Peyer's patch (tissue), 4 donors: ENCODE results near the gene AKAP10. TPM values are rescaled to one million over a fixed set of nuclear protein-coding genes. Genes with fewer than 3 reads are reported as not detected.
"Not testable (repeated sequence)": the region's sequence is repeated elsewhere in the genome, so short reads cannot be mapped to it uniquely, and the experiment has no call there.

Source experiments
- DNase-seq, 3 donors: peaks; one replicate each; pipeline ENCODE4 v3.0.0-alpha.2; 2017 to 2019
- H3K27ac ChIP-seq, 4 donors: fragments of 200-600 bp; sonication (generic); one replicate each; pipeline ENCODE4 v1.5.1; 2016 to 2019
- H3K27me3 ChIP-seq, 2 donors: fragments of 200-600 bp; sonication (generic); one replicate each; pipeline ENCODE4 v1.5.1; 2019
- H3K36me3 ChIP-seq, 3 donors: fragments of 200-600 bp; sonication (generic); one replicate each; pipeline ENCODE4 v1.5.1; 2016 to 2019
- H3K4me1 ChIP-seq, 4 donors: fragments of 200-600 bp; sonication (generic); one replicate each; pipeline ENCODE4 v1.5.1; 2016 to 2019
- H3K4me3 ChIP-seq, 4 donors: fragments of 200-600 bp; sonication (generic); 1 replicate in 3 of 4; 2 replicates in 1 of 4; pipeline ENCODE4 v1.5.1; 2016 to 2019; ENCODE audit warnings: mild to moderate bottlenecking in 1 of 4
- H3K9me3 ChIP-seq, 4 donors: fragments of 200-600 bp; sonication (generic); one replicate each; pipeline ENCODE4 v1.5.1; 2016 to 2019; ENCODE audit warnings: mild to moderate bottlenecking in 1 of 4
- CTCF ChIP-seq, 6 experiments: fragments of 450-650 bp in 4 of 6; fragments of 200-600 bp in 2 of 6; sonication (generic) in 1 of 6; IDR thresholded peaks; one replicate each; pipeline ENCODE4 v1.5.1; 2017 to 2019; ENCODE audit warnings: antibody characterized with exemption in 6 of 6, mild to moderate bottlenecking in 3 of 6, moderate library complexity in 1 of 6
- POLR2A ChIP-seq, 2 donors: fragments of 450-650 bp; IDR thresholded peaks; one replicate each; pipeline ENCODE4 v1.5.1; 2017; ENCODE audit warnings: antibody characterized with exemption in 2 of 2, mild to moderate bottlenecking in 2 of 2, moderate library complexity in 2 of 2
- total RNA-seq, 4 donors: library from RNA; depleted of rRNA; stranded (reverse); fragments of >200 nt; gene quantifications; one replicate each; pipeline ENCODE4 v1.1.0, GENCODE V29; 2016

AKAP10 gene
- 10 to 100 TPM; 22.9 to 77.6 (median 30.3) TPM for total RNA-seq

DNA sequence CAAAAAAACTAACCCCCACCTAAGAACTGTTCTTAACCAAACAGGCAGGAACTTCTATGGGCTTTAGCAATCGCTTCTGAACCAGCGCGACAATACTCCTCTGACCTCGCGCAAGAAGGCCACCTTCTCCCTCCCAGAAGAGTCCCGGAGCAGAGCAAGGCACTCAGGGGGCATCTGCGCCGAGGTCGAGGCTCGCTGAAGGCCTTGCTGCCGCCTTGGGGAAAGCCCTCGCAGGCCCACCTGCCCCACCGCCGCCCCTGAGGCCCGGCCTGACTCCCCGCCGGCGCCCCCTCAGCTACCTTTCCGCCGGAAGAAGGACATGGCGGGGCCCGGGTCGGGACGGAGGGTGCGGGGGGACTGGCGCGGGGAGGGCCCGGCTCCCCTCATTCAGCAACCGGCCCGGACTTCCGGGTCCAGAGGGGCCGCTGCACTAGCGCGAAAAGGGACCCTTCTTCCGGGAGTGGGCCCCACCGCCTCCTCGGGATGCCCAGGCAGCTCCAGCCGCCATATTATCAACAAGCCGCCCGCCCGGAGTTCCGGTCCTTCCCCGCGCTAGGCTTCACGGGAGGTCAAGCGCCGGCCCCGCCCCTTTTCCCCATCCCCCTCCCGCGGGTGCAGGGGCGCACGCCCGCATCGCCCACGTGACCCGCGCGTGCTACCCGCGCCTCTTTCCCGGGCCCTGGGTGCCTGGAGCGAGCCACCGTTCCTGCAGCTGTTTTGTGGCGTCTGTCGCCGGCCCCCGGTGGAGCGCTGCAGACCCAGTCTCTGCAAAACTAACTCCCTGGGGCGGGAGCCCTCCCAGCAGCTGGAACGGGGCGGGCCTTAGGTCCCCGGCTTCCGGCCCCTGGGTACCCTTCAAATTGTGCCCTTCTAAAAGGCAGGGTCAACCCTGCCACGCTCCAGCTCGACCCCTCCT is at the start of gene AKAP10:
Gene AKAP10 (minus strand): TSS at position 536 of the 916 bp plus-strand sequence. CDS start 149 bp downstream, at position 387.
- Histone ChIP-seq H3K4me3 (peak within 1 kb of the TSS; percentile 72 to 96 (median 82)), H3K27ac (peak within 1 kb of the TSS; percentile 84 to 94 (median 88)), H3K27me3 (no peaks in the 10 kb centered on the region), H3K36me3 (peaks cover 0 to 3% (median 0%) of the 10 kb centered on the region in 3 donors), H3K9me3 (no peaks in the 10 kb centered on the region), H3K4me1 (peaks cover 0 to 21% (median 6%) of the 10 kb centered on the region in 4 donors)
- TF ChIP-seq CTCF (IDR thresholded peaks at IDR 0.05) (no peak), POLR2A (IDR thresholded peaks at IDR 0.05) (peak; percentile 34 to 44)
- peak; percentile 93 to 97 (median 97) for DNase-seq

GRCh38 chr17:20026960-20027359 is 49.3 kb upstream of the AKAP10 start:
- no peak for TF ChIP-seq CTCF (IDR thresholded peaks at IDR 0.05)
- Histone ChIP-seq H3K4me1 (no peaks in the 10 kb centered on the region), H3K4me3 (no peak overlapping the region), H3K27me3 (no peaks in the 10 kb centered on the region), H3K27ac (no peak overlapping the region), H3K9me3 (no peaks in the 10 kb centered on the region), H3K36me3 (no peaks in the 10 kb centered on the region)
- no peak for DNase-seq

DNA sequence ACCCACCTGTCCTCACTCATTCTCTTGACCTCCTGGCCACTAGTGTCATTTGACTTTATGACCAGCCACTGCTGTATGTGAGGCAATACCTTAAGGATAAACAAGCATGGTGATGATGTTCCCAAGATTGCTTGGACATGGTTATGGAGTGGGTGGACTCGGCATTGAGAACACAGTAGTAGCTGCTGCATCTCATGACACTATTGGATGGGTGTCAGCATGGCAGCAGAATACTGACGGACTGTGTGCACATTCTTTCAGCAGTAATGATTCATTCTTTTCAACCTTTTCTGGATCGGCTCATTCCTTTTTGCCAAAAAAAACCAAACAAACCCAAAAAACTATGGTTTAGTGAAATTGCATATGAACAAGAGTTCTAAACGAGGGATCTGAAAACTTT is 45.1 kb upstream of the AKAP10 start:
- H3K9me3 ChIP-seq, result no peaks in the 10 kb centered on the region
- H3K27ac ChIP-seq, result no peak overlapping the region
- no peaks in the 10 kb centered on the region for H3K36me3 ChIP-seq
- H3K4me3 ChIP-seq, result no peak overlapping the region
- no peak for TF ChIP-seq POLR2A (IDR thresholded peaks at IDR 0.05)
- no peak for TF ChIP-seq CTCF (IDR thresholded peaks at IDR 0.05)
- H3K4me1 ChIP-seq, result no peaks in the 10 kb centered on the region
- no peak for DNase-seq
- H3K27me3 ChIP-seq, result no peaks in the 10 kb centered on the region

GRCh38 chr17:20016475-20016992 is 38.9 kb upstream of the AKAP10 start:
- H3K4me1 ChIP-seq, H3K9me3 ChIP-seq, H3K27ac ChIP-seq, H3K36me3 ChIP-seq, DNase-seq, H3K27me3 ChIP-seq, H3K4me3 ChIP-seq: not testable (repeated sequence)

- Histone ChIP-seq H3K4me3 (no peak overlapping the region), H3K27ac (no peak overlapping the region), H3K27me3 (no peaks in the 10 kb centered on the region), H3K36me3 (no peaks in the 10 kb centered on the region), H3K4me1 (peaks cover 0 to 7% (median 5%) of the 10 kb centered on the region in 4 donors), H3K9me3 (no peaks in the 10 kb centered on the region)
- TF ChIP-seq CTCF (IDR thresholded peaks at IDR 0.05) (no peak), POLR2A (IDR thresholded peaks at IDR 0.05) (no peak)
- DNase-seq, result no peak
Observed at GRCh38 chr17:20012017-20012536, 34.4 kb upstream of the AKAP10 start.

- no peak for DNase-seq
- H3K4me3 ChIP-seq, result no peak overlapping the region
- H3K27me3 ChIP-seq, result no peaks in the 10 kb centered on the region
Observed at GRCh38 chr17:20010936-20011335, 33.3 kb upstream of the AKAP10 start.

More at GRCh38 chr17:20010936-20011335, 33.3 kb upstream of the AKAP10 start:
- Histone ChIP-seq H3K4me1 (peaks cover 0 to 7% (median 5%) of the 10 kb centered on the region in 4 donors), H3K36me3 (no peaks in the 10 kb centered on the region), H3K27ac (no peak overlapping the region), H3K9me3 (no peaks in the 10 kb centered on the region)
- TF ChIP-seq CTCF (IDR thresholded peaks at IDR 0.05), result no peak
- no peak for TF ChIP-seq POLR2A (IDR thresholded peaks at IDR 0.05)
